Measurements from ENCODE around the gene PLEKHA7. TPM values are rescaled to one million over a fixed set of nuclear protein-coding genes. Genes with fewer than 3 reads are reported as not detected.

PLEKHA7 gene
- total and polyA plus RNA-seq, 4 donors, result 10.1 to 21.8 (median 13.4) TPM

Other genes with a start within 250 kb of the PLEKHA7 start
- 1,000 to 10,000 TPM in 1 of 2 donors, 100 to 1,000 TPM in 1; 849 to 1,122 TPM for gene RPS13, start 63.3 kb upstream of the PLEKHA7 start, total RNA-seq
- 100 to 1,000 TPM; 895 to 955 TPM for gene RPS13, start 63.3 kb upstream of the PLEKHA7 start, polyA plus RNA-seq (ENCODE audit: insufficient read length in 2 of 2)
- gene PIK3C2A, start 193.6 kb upstream of the PLEKHA7 start, total RNA-seq, result 10 to 100 TPM; 70.6 to 72.1 TPM
- 10 to 100 TPM; 25.1 to 38.7 TPM for gene PIK3C2A, start 193.6 kb upstream of the PLEKHA7 start, polyA plus RNA-seq (ENCODE audit: insufficient read length in 2 of 2)